SU-DHL-6 (cell line): ENCODE data around the gene MUTYH.
A peak's percentile ranks its signal among the peaks of the same experiment; 100 is the strongest.

ENCODE experiments used
- H2AFZ ChIP-seq: fragments of 200-600 bp; sonication (generic); 2 replicates; pipeline ENCODE4 v1.6.1; 2014; ENCODE audit warnings: low read depth, mild to moderate bottlenecking, moderate library complexity, mixed read lengths, antibody characterized with exemption, low read length; ENCODE audit not compliant: severe bottlenecking
- H3F3A ChIP-seq: fragments of 200-600 bp; shearing (Covaris generic); 2 replicates; pipeline ENCODE4 v1.6.0; 2016; ENCODE audit warnings: antibody characterized with exemption, mild to moderate bottlenecking; ENCODE audit not compliant: insufficient read depth
- H3K27ac ChIP-seq: fragments of 200-600 bp; sonication (generic); 2 replicates; pipeline ENCODE4 v1.5.1; 2016; ENCODE audit warnings: low read depth, mild to moderate bottlenecking, low read length, moderate library complexity, mixed read lengths
- H3K27me3 ChIP-seq: fragments of 200-600 bp; sonication (generic), shearing (Covaris generic); 2 replicates; pipeline ENCODE4 v1.6.0; 2014; ENCODE audit warnings: mild to moderate bottlenecking, low read length
- H3K36me3 ChIP-seq: fragments of 200-600 bp; sonication (generic); 2 replicates; pipeline ENCODE4 v1.6.1; 2014; ENCODE audit warnings: mild to moderate bottlenecking, low read length, mixed read lengths
- H3K4me2 ChIP-seq: fragments of 300-600, 200-600 bp; shearing (Covaris generic), sonication (generic); 2 replicates; pipeline ENCODE4 v1.6.0; 2014; ENCODE audit warnings: low read length, low read depth, mild to moderate bottlenecking; ENCODE audit not compliant: poor library complexity, severe bottlenecking
- H3K4me3 ChIP-seq: fragments of 200-600 bp; sonication (generic); 2 replicates; pipeline ENCODE4 v1.5.1; 2014; ENCODE audit warnings: antibody characterized with exemption, low read length, mild to moderate bottlenecking, mixed read lengths; ENCODE audit not compliant: insufficient read depth, poor library complexity, severe bottlenecking
- H3K79me2 ChIP-seq: fragments of 200-600 bp; sonication (generic); 2 replicates; pipeline ENCODE4 v1.6.1; 2014; ENCODE audit warnings: mild to moderate bottlenecking, low read length, moderate library complexity; ENCODE audit not compliant: insufficient read depth
- H3K9ac ChIP-seq: fragments of 200-600 bp; sonication (generic); 2 replicates; pipeline ENCODE4 v1.7.0; 2014; ENCODE audit warnings: mild to moderate bottlenecking, low read length
- H3K9me2 ChIP-seq: fragments of 200-600 bp; sonication (generic); replicated peaks from 2 replicates; pipeline ENCODE4 v1.6.1; 2014; ENCODE audit warnings: low read length; ENCODE audit not compliant: insufficient read depth
- H3K9me3 ChIP-seq: fragments of 200-600 bp; sonication (generic); 2 replicates; pipeline ENCODE4 v1.6.1; 2014; ENCODE audit warnings: low read length, mixed read lengths; ENCODE audit not compliant: insufficient read depth
- H4K20me1 ChIP-seq: fragments of 200-600 bp; sonication (generic); 2 replicates; pipeline ENCODE4 v1.6.1; 2014; ENCODE audit warnings: low read depth, mild to moderate bottlenecking, antibody characterized with exemption, low read length, moderate library complexity, mixed read lengths
- CTCF ChIP-seq: fragments of 200-600 bp; sonication (generic); IDR thresholded peaks from one replicate; pipeline ENCODE4 v1.5.1; 2017; ENCODE audit warnings: antibody characterized with exemption, mild to moderate bottlenecking, low read length, moderate library complexity; ENCODE audit not compliant: insufficient read depth, poor library complexity, severe bottlenecking
- EZH2phosphoT487 ChIP-seq: fragments of 200-600 bp; sonication (generic), shearing (Covaris generic); conservative IDR thresholded peaks from 2 replicates; pipeline ENCODE4 v1.6.1; 2018; ENCODE audit warnings: mild to moderate bottlenecking, antibody characterized with exemption, low read length, moderate library complexity, mixed read lengths

Gene MUTYH

DNA sequence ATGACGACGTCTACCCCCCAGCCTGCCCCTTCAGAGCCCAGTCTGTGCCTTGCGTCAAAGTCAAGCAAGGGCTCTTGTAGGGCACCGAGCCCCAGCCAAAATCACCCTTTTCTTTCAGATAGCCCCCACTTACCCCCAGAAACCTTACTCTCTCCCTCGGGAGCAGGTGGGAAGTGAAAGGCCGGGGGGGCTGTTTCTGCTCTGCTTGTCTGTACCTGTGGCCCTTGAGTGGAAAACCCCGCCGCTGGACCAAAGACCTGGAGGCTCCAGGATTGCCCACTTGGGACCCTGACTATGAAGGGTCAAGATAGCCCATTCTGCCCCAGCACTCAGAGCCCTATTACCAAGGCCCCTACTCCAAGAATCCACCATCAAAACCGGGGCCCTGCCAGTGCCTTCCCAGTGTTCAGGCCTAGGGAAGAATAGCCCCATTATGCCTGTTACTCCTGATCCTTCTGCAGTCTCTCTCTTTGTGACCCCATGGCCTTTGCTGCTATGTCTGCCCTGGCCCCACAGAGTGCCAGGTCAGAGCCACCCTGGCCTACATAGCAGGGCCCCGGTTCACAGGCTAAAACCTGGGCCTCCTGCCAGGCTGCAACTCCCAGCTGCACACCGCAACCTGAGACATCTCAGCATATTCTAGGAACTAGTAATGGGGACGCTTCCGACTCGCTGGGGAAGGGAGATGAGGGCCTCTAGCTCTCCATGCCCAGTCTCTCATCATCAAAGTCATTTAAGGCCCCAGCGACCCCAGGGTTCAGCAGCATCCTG, 35.7 kb downstream of the MUTYH start:
- H3K36me3 ChIP-seq: no peaks in the 10 kb centered on the region
- peaks cover 27% of the 10 kb centered on the region for H3F3A ChIP-seq
- H3K27me3 ChIP-seq: no peaks in the 10 kb centered on the region
- H3K9me3 ChIP-seq: no peaks in the 10 kb centered on the region
- peak overlapping the region; percentile 67 for H3K4me3 ChIP-seq
- H3K4me2 ChIP-seq: peak overlapping the region; percentile 85
- no peaks in the 10 kb centered on the region for H4K20me1 ChIP-seq
- peak overlapping the region; percentile 60 for H2AFZ ChIP-seq
- H3K9me2 ChIP-seq: no peaks in the 10 kb centered on the region
- TF ChIP-seq EZH2phosphoT487: no peak
- TF ChIP-seq CTCF: no peak
- H3K9ac ChIP-seq: peak overlapping the region; percentile 75
- H3K79me2 ChIP-seq: no peaks in the 10 kb centered on the region
- H3K27ac ChIP-seq: peak overlapping the region; percentile 69

GRCh38 chr1:45303520-45304310, 36.5 kb downstream of the MUTYH start:
- Histone ChIP-seq H3K79me2 (no peaks in the 10 kb centered on the region), H3F3A (peaks cover 27% of the 10 kb centered on the region), H3K9ac (peak overlapping the region; percentile 75), H3K27me3 (no peaks in the 10 kb centered on the region), H3K9me2 (no peaks in the 10 kb centered on the region), H3K9me3 (no peaks in the 10 kb centered on the region), H2AFZ (peak overlapping the region; percentile 96), H3K27ac (peak overlapping the region; percentile 69), H3K36me3 (no peaks in the 10 kb centered on the region), H3K4me3 (peak overlapping the region; percentile 67), H3K4me2 (peak overlapping the region; percentile 85), H4K20me1 (no peaks in the 10 kb centered on the region)
- TF ChIP-seq EZH2phosphoT487 (no peak), CTCF (peak; percentile 81)

GRCh38 chr1:45302505-45303150, 37.6 kb downstream of the MUTYH start:
- H3F3A ChIP-seq: peaks cover 27% of the 10 kb centered on the region
- H3K79me2 ChIP-seq: no peaks in the 10 kb centered on the region
- H3K4me3 ChIP-seq: peak overlapping the region; percentile 66
- no peak overlapping the region for H2AFZ ChIP-seq
- no peaks in the 10 kb centered on the region for H3K27me3 ChIP-seq
- no peaks in the 10 kb centered on the region for H4K20me1 ChIP-seq
- H3K27ac ChIP-seq: no peak overlapping the region
- no peaks in the 10 kb centered on the region for H3K9me2 ChIP-seq
- H3K9ac ChIP-seq: peak overlapping the region; percentile 75; the same call in 1 of the 2 replicates
- H3K4me2 ChIP-seq: peak overlapping the region; percentile 72
- TF ChIP-seq CTCF (no peak), EZH2phosphoT487 (no peak)
- H3K9me3 ChIP-seq: no peaks in the 10 kb centered on the region
- H3K36me3 ChIP-seq: no peaks in the 10 kb centered on the region
